DMS53 treated with DMSO at 0.1 percent for 48 hours (cell line): ENCODE results near the gene NAA50.

ENCODE experiments used
- DNase-seq: peaks from one replicate; lab custom pipeline; 2025; ENCODE audit not compliant: unreplicated experiment; lab: John Stamatoyannopoulos, UW

NAA50 gene

DNA sequence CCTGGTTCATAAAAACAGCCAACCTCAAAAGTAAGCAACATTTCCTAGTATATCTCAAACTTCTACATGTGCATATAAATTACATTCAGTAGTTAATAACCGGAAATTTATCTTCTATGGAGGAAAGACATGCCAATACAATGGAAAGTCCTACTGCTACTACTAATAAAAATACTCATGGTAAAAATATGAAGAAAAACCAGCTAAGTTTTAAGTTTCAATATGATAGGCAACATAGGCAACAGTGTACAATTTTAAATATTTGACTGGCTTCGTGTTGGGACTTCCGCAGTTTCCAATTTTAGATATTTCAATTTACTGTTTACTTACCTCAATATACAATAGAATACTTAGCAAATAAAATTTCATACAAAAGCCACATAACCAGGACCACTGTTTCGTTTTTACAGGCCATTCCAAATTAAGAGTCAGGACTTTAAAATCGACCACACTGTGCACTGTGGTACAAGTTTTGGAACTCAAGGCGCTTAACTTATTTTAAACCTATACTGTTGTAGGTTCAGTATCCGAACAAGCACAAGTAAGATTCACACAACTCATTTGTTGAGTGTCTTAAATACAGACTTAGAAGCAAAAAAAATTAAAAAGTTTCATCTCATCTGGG lies 2.9 kb downstream of the NAA50 start:
- DNase-seq: no peak

- DNase-seq: no peak
Measured at GRCh38 chr3:113741620-113742019, 4.4 kb downstream of the NAA50 start.

GRCh38 chr3:113741086-113741485 lies 5.0 kb downstream of the NAA50 start:
- no peak for DNase-seq

DNA sequence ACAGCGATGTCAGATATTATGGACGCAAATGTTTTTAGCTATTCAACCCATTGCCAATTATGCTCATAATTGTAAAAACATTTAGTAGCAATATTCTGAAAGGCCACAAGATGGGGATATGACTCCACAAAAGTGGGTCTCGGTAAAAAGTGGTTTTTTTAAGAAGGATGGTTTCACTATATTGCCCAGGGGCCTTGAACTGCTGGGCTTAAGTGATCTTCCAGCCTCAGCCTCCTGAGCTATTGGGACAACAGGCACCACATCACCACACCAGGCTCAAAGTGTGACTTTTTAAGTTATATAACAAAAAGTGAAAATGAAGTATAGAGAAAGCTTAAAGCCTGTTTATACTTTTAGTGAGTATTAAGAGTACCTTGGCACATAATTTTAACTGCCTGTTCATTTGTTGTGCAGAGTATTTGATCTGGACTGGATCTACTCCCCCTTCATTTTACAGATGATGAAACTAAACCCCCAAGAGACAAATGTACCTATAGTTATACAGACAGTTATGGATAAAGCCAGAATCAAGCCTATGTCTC lies 9.4 kb downstream of the NAA50 start:
- peak; percentile 53 for DNase-seq

- no peak for DNase-seq
Measured at GRCh38 chr3:113731694-113732093, 14.4 kb downstream of the NAA50 start.

DNA sequence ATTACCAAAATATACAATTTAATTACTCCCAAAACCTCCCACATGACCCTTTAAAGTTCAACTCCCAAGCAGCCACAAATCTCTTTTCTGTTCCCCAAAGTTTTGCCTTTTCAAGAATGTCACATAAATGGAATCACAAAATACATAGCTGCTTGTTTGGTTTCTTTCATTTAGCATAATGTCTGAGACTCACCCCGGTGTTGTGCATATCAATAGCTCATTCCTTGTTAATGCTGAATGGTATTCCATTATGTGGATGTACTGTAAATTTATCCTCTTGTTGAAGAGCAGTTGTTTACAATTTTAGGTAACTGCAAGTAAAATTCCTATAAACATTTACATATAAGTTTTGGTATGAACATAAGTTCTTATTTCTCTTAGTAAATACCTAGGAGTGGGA lies 15.5 kb downstream of the NAA50 start:
- no peak for DNase-seq

DNA sequence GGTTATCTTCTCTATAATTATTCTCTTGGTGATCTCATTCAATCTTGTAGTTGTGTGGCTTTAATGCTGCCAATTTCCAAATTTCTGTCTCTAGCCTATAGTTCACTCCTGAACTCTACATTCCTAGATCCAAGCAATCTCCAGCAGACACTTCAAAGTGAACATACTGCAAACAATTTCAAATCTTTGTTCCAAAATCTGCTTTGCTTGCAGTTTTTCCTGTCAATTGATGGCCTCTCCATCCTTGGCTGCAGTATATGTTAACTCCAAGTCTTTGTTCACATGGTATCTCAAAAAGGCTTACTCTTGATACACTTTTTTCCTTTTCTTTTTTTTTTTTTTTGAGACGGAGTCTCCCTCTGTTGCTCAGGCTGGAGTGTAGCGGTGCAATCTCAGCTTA lies 17.4 kb downstream of the NAA50 start:
- no peak for DNase-seq

DNA sequence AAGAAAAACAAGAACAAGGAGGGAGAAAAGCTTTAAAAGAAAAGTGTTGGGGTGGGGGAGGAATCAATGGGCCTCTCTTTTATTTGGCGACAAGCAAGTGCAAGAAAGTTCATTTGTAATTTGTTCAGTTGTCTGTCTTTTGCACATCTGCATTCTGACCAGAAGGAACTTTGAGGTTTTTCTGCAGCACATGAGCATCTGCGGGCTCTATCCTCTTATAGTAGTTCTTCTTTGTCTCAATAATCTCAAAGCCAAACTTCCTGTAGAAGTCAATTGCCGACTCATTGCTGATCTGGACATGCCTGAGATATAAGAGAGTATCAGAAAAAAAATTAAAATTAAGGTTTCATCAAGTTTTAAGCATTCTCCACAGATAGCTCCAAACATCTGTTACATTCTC lies 24.4 kb downstream of the NAA50 start:
- no peak for DNase-seq

GRCh38 chr3:113719758-113720157 lies 26.3 kb downstream of the NAA50 start:
- DNase-seq: no peak

DNA sequence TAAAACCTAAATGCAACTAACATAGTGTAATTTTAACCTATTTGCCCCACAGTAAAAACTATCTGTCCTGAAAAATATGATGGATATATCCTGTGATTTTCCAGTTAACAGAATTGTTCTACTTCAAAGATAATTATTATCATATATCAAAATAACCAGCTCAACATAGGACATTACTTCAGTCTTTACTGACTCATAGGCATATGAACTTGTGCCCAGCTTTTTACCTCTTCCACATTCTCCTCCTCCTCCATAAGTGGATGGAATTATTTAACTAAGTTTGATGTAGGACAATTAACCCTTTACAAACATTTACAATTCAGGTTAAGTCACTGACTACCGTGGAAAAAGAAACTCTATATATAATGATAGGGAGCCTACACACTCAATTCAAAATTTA lies 26.8 kb downstream of the NAA50 start:
- DNase-seq: no peak

- DNase-seq: no peak
Measured at GRCh38 chr3:113717818-113718217, 28.2 kb downstream of the NAA50 start.

DNA sequence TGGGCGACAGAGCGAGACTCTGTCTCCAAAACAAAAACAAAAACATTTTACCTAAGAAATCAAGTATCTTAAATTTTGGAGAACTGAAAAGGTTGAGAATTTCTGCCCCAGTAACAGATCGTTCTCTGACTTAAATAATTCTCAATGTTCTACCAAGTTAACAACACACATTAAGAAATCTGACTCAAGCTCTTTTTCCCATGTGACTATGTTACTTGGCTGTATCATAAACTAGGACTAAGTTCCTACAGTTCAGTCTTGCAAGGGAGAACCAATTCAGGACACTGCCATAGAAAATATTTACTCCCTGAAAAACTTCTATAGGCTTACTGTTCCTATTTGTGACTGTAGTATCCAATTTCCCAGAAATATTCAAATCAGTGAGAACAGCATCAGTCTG lies 28.7 kb downstream of the NAA50 start:
- DNase-seq: no peak

DNA sequence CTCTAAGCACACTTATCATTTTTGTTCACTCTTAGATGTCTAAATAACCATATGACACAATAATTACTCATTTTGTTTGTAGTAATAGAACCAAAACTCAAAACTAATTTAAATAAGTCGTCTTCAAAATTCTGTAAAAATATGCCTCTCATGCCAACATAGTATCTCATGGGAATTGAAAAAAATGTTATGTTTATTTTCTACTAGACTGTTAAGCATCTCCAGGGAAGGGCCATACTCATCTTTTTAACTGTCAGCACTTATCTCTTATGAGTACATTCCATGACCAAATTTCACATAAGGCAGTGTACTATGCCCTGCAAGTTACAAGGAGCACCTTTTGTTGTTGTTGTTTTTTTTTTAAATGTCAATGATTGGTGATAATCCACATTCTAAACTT lies 31.3 kb downstream of the NAA50 start:
- no peak for DNase-seq

- DNase-seq: no peak
Measured at GRCh38 chr3:113712129-113712528, 33.9 kb downstream of the NAA50 start.

DNA sequence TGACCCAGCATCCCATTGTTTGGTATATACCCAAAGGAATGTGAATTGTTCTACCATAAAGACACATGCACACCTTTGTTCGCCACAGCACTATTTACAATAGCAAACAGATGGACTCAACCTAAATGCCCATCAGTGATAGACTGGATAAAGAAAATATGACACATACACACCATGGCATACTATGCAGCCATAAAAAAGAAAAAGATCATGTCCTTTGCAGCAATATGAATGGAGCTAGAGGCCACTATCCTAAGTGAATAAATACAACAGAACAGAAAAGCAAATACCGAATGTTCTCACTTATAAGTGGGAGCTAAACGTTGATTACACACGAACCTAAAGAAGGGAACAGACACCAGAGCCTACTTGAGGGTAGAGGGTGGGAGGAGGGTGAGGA lies 38.2 kb downstream of the NAA50 start:
- DNase-seq: no peak

DNA sequence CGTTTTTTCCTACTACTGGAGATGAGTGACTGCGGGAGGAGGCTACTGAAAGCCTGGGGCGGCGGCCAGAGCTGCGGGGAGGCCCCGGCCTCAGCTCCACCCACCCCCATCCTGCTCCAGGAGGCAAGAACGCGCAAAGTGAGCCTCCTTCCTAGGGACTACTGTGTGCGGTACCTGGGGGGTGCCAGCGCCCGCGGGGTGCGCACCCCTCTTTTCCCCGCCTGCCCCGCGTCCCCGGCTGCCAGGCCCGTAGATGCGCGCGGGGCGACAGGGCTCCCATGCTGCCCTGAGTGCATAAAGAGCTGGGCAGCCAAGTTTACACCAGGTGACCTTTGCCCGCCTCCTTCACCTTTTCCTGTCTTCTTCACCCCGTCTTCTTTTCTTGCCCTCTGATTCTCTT lies 47.1 kb downstream of the NAA50 start:
- DNase-seq: no peak

DNA sequence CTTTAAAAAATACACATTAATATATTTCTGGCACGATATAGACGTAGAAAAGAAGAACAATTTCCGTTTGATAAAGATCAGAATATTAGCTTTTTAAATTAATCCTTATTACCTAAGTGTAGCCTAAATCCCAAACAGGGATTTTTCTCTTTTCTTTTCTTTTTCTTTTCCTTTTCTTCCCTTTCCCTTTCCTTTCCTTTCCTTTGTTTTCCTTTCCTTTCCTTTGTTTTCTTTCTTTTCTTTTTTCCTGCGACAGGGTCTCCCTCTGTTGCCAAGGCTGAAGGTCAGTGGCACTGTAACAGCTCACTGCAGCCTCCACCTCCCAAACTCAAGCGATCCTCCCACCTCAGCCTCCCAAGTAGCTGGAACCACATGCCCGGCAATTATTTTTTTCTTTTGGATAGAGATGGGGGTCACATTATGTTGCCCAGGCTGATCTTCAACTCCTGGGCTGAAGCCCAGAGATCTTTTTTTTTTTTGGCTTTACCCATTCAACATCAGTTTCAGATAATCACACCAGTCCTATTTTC lies 47.8 kb downstream of the NAA50 start:
- no peak for DNase-seq

DNA sequence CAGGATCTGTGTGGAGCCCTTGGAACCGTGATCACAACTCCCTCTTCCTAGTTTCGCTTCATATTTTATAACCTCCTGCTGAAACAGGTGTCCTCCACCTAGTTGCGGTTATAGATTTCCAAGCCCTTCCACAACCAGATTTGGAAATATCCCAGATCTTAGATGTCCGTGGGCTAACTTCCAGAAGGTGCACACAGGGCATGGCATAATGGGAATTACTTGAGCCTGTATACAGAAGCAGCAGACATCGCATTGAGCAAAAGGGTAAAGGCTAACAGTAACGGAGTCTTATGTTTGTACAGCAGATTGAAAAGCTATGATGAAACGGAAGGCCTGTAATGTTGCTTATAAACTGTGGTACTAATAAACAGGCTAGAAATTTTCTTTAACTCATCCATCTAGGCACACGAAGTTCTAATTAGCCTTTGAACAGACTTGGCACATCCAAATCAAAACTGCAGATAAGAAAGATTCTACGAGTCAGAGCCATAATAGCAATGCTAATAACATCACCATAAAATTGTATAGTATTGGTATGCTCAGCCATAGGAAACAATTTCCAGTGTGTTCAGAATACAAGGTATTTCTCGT lies 48.5 kb downstream of the NAA50 start:
- no peak for DNase-seq

DNA sequence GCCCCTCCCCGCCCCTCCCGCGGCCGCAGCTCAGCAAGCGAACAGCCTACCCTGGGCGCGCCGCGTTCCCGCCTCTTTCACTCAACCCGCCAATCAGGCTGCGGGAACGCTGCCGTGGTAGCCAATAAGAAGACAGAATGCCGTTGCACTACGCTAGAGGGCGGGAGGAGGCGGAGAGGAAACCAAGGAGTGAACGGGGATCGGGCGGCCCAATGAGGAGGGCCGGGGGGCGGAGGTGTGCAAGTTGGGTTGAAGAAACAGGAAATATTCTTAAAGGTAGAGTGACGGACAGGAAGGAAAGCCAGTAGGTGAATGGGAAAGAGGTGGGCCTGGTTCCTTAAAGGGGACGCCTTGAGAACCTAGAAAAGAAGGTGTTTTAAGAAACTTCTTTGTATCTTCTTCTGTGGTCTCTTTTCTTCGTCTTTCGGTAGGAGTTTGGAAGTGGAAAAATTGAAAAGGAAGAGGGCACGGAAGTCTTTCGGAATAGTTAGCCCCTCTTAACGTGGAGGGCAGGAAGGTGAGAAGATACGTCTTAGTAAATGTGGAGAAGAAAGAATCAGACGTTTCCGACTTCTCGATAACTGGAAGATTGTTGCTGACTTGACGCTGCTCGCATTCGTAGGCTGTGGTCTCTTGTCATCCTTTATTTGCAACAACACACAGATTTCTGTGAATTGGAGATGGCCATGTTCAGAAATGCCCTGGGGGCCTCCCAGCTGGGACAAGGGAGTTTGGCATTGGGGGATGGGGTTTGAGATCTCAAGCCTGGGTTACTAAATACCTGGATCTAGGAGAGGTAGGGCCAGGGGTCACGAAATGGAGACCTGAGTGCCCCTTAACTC lies 49.2 kb downstream of the NAA50 start:
- DNase-seq: peak; percentile 94

- no peak for DNase-seq
Measured at GRCh38 chr3:113695786-113696645, 50.0 kb downstream of the NAA50 start, which contains the start of gene USF3. USF3 (minus strand) TSS chr3:113696642; CDS start chr3:113674878, 21,764 bp downstream.

- DNase-seq: no peak
Measured at GRCh38 chr3:113695431-113695785, 50.6 kb downstream of the NAA50 start.
